ENCODE measurements around the gene DIPK1A.

DNA sequence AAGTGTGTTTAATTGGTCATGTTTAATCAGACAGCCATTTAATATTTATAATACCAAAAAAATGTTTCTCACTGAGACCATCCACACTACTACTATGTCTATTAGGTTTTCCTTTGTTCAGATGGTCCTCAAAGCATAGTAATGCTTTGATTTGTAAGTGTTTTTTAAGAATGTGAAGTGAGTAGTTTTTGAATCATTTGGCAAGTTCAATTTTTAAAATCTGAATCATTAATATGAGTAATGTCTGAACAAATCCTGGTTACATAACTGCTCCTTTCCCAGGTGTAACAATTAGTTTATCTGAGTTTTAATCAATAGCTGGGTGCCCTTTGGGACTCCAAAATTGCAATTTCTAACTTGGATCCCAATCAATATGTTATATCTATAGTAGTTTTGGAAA lies 152.9 kb downstream of the DIPK1A start:
- no peak for TF ChIP-seq POLR2A (IDR thresholded peaks at IDR 0.05; ENCODE audit: low read depth, low read length)
- no peak for TF ChIP-seq POLR2AphosphoS5 (IDR thresholded peaks at IDR 0.05; ENCODE audit: low read depth, low read length)
- no peak for TF ChIP-seq TAF1 (IDR thresholded peaks at IDR 0.05; ENCODE audit: low read depth, low read length)
- no peak for TF ChIP-seq PAX5 (IDR thresholded peaks at IDR 0.05; ENCODE audit: insufficient read depth, low read length, severe bottlenecking)
- no peak for TF ChIP-seq SPI1 (IDR thresholded peaks at IDR 0.05; ENCODE audit: low read depth, low read length)
- TF ChIP-seq POU2F2 (IDR thresholded peaks at IDR 0.05; ENCODE audit: low read depth, low read length): no peak
